Measurements from ENCODE around the gene USP30. TPM values are rescaled to one million over a fixed set of nuclear protein-coding genes. Genes with fewer than 3 reads are reported as not detected.
A peak's percentile ranks its signal among the peaks of the same experiment; 100 is the strongest.

The USP30 gene
- total and polyA plus RNA-seq, 10 of the 15 experiments (the other 5 are each of a cell fraction or from before 2014, with no cell fraction given), result 2.1 to 16.2 (median 6.4) TPM

DNA sequence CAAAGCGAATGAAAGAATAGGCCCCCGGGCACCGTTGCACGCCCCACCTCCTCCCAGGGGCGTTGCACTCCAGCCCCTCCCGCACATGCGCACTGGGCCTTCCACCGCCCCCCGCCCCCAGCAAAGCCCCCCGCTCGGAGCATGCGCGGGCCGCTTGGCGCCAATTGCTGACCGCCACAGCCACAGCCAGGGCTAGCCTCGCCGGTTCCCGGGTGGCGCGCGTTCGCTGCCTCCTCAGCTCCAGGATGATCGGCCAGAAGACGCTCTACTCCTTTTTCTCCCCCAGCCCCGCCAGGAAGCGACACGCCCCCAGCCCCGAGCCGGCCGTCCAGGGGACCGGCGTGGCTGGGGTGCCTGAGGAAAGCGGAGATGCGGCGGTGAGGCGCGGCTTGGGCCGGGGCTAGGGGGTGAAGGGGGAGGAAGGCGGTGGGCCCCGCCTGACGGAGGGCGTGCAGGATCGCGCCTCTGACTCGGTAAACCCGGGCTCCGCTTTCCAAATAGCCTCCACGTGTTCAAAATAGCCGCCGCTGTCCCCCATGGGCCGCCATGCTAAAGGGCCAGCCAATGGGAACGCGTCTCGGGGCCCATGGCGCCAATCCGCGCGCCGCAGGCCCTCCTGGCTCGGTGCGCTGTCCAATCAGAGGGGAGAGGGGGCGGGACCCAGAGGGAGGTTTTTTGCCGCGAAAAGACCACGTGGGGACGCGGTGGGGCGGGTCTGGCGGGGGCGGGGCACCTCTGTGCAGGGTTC lies 45.2 kb downstream of the USP30 start, which contains the start of gene UNG (continued):
- TF ChIP-seq, protein P1, sequence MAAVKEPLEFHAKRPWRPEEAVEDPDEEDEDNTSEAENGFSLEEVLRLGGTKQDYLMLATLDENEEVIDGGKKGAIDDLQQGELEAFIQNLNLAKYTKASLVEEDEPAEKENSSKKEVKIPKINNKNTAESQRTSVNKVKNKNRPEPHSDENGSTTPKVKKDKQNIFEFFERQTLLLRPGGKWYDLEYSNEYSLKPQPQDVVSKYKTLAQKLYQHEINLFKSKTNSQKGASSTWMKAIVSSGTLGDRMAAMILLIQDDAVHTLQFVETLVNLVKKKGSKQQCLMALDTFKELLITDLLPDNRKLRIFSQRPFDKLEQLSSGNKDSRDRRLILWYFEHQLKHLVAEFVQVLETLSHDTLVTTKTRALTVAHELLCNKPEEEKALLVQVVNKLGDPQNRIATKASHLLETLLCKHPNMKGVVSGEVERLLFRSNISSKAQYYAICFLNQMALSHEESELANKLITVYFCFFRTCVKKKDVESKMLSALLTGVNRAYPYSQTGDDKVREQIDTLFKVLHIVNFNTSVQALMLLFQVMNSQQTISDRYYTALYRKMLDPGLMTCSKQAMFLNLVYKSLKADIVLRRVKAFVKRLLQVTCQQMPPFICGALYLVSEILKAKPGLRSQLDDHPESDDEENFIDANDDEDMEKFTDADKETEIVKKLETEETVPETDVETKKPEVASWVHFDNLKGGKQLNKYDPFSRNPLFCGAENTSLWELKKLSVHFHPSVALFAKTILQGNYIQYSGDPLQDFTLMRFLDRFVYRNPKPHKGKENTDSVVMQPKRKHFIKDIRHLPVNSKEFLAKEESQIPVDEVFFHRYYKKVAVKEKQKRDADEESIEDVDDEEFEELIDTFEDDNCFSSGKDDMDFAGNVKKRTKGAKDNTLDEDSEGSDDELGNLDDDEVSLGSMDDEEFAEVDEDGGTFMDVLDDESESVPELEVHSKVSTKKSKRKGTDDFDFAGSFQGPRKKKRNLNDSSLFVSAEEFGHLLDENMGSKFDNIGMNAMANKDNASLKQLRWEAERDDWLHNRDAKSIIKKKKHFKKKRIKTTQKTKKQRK (IDR thresholded peaks at IDR 0.05; ENCODE audit: low read depth, low read length), result peak; percentile 39; the same call in 1 of the 2 replicates
- TF ChIP-seq FOS (IDR thresholded peaks at IDR 0.05; ENCODE audit: borderline replicate concordance, extremely low read depth, insufficient read length) (peak; percentile 95), FOXK2 (IDR thresholded peaks at IDR 0.05) (0 out of 2 replicates have a peak, but pooled peaks have one; percentile 41), RCOR1 (conservative IDR thresholded peaks at IDR 0.05; ENCODE audit: low read depth, low read length) (0 out of 2 replicates have a peak, but pooled peaks have one; percentile 22), MYB (IDR thresholded peaks at IDR 0.05; ENCODE audit: borderline replicate concordance, low read depth, low read length) (no peak), RUNX3 (IDR thresholded peaks at IDR 0.05; ENCODE audit: low read length) (peak; percentile 37; the same call in 1 of the 2 replicates)
- TF ChIP-seq, protein P2, sequence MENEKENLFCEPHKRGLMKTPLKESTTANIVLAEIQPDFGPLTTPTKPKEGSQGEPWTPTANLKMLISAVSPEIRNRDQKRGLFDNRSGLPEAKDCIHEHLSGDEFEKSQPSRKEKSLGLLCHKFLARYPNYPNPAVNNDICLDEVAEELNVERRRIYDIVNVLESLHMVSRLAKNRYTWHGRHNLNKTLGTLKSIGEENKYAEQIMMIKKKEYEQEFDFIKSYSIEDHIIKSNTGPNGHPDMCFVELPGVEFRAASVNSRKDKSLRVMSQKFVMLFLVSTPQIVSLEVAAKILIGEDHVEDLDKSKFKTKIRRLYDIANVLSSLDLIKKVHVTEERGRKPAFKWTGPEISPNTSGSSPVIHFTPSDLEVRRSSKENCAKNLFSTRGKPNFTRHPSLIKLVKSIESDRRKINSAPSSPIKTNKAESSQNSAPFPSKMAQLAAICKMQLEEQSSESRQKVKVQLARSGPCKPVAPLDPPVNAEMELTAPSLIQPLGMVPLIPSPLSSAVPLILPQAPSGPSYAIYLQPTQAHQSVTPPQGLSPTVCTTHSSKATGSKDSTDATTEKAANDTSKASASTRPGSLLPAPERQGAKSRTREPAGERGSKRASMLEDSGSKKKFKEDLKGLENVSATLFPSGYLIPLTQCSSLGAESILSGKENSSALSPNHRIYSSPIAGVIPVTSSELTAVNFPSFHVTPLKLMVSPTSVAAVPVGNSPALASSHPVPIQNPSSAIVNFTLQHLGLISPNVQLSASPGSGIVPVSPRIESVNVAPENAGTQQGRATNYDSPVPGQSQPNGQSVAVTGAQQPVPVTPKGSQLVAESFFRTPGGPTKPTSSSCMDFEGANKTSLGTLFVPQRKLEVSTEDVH (IDR thresholded peaks at IDR 0.05; ENCODE audit: low read depth, partially characterized antibody), result peak; percentile 98
- TF ChIP-seq, protein P3, sequence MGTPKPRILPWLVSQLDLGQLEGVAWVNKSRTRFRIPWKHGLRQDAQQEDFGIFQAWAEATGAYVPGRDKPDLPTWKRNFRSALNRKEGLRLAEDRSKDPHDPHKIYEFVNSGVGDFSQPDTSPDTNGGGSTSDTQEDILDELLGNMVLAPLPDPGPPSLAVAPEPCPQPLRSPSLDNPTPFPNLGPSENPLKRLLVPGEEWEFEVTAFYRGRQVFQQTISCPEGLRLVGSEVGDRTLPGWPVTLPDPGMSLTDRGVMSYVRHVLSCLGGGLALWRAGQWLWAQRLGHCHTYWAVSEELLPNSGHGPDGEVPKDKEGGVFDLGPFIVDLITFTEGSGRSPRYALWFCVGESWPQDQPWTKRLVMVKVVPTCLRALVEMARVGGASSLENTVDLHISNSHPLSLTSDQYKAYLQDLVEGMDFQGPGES (IDR thresholded peaks at IDR 0.05), result peak; percentile 97
- TF ChIP-seq, protein P4, sequence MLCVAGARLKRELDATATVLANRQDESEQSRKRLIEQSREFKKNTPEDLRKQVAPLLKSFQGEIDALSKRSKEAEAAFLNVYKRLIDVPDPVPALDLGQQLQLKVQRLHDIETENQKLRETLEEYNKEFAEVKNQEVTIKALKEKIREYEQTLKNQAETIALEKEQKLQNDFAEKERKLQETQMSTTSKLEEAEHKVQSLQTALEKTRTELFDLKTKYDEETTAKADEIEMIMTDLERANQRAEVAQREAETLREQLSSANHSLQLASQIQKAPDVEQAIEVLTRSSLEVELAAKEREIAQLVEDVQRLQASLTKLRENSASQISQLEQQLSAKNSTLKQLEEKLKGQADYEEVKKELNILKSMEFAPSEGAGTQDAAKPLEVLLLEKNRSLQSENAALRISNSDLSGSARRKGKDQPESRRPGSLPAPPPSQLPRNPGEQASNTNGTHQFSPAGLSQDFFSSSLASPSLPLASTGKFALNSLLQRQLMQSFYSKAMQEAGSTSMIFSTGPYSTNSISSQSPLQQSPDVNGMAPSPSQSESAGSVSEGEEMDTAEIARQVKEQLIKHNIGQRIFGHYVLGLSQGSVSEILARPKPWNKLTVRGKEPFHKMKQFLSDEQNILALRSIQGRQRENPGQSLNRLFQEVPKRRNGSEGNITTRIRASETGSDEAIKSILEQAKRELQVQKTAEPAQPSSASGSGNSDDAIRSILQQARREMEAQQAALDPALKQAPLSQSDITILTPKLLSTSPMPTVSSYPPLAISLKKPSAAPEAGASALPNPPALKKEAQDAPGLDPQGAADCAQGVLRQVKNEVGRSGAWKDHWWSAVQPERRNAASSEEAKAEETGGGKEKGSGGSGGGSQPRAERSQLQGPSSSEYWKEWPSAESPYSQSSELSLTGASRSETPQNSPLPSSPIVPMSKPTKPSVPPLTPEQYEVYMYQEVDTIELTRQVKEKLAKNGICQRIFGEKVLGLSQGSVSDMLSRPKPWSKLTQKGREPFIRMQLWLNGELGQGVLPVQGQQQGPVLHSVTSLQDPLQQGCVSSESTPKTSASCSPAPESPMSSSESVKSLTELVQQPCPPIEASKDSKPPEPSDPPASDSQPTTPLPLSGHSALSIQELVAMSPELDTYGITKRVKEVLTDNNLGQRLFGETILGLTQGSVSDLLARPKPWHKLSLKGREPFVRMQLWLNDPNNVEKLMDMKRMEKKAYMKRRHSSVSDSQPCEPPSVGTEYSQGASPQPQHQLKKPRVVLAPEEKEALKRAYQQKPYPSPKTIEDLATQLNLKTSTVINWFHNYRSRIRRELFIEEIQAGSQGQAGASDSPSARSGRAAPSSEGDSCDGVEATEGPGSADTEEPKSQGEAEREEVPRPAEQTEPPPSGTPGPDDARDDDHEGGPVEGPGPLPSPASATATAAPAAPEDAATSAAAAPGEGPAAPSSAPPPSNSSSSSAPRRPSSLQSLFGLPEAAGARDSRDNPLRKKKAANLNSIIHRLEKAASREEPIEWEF (IDR thresholded peaks at IDR 0.05; ENCODE audit: insufficient replicate concordance, low read depth, low read length), result no peak
- TF ChIP-seq, protein P5, sequence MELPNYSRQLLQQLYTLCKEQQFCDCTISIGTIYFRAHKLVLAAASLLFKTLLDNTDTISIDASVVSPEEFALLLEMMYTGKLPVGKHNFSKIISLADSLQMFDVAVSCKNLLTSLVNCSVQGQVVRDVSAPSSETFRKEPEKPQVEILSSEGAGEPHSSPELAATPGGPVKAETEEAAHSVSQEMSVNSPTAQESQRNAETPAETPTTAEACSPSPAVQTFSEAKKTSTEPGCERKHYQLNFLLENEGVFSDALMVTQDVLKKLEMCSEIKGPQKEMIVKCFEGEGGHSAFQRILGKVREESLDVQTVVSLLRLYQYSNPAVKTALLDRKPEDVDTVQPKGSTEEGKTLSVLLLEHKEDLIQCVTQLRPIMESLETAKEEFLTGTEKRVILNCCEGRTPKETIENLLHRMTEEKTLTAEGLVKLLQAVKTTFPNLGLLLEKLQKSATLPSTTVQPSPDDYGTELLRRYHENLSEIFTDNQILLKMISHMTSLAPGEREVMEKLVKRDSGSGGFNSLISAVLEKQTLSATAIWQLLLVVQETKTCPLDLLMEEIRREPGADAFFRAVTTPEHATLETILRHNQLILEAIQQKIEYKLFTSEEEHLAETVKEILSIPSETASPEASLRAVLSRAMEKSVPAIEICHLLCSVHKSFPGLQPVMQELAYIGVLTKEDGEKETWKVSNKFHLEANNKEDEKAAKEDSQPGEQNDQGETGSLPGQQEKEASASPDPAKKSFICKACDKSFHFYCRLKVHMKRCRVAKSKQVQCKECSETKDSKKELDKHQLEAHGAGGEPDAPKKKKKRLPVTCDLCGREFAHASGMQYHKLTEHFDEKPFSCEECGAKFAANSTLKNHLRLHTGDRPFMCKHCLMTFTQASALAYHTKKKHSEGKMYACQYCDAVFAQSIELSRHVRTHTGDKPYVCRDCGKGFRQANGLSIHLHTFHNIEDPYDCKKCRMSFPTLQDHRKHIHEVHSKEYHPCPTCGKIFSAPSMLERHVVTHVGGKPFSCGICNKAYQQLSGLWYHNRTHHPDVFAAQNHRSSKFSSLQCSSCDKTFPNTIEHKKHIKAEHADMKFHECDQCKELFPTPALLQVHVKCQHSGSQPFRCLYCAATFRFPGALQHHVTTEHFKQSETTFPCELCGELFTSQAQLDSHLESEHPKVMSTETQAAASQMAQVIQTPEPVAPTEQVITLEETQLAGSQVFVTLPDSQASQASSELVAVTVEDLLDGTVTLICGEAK (IDR thresholded peaks at IDR 0.05; ENCODE audit: borderline replicate concordance), result peak; percentile 14; the same call in 1 of the 2 replicates

All from GM12878 (cell line).